ENCODE measurements around the gene BORCS6. TPM values are rescaled to one million over a fixed set of nuclear protein-coding genes. Genes with fewer than 3 reads are reported as not detected.

The BORCS6 gene
- total RNA-seq, 1 experiment from 2014 or later = 7.3 TPM

GRCh38 chr17:8158267-8159031, 31.5 kb downstream of the BORCS6 start:
- no peak for TF ChIP-seq EZH2phosphoT487 (IDR thresholded peaks at IDR 0.05; ENCODE audit: borderline replicate concordance, low read length)
- peak; percentile 73 for TF ChIP-seq CTCF (conservative IDR thresholded peaks at IDR 0.05; ENCODE audit: low read depth, low read length)
- ChIA-PET CTCF (interaction anchor here (0.6 kb wide), 1 partner anchor 61 kb away, joined by 4 read pairs; no protein-coding TSS in a partner anchor), POLR2A (ENCODE audit: unreplicated experiment) (no interaction called here)
- Histone ChIP-seq H3K79me2 (ENCODE audit: low read length) (peaks cover 42% of the 10 kb centered on the region), H3K9me3 (ENCODE audit: low read length) (no peaks in the 10 kb centered on the region), H2AFZ (ENCODE audit: low read length) (no peak overlapping the region), H4K20me1 (ENCODE audit: low read length) (peaks cover 15% of the 10 kb centered on the region; the same call in 1 of the 2 replicates), H3K4me3 (ENCODE audit: low read length) (no peak overlapping the region), H3K27me3 (ENCODE audit: low read length) (no peaks in the 10 kb centered on the region), H3K4me1 (ENCODE audit: insufficient read depth, low read length) (peaks cover 41% of the 10 kb centered on the region), H3K9me2 (replicated peaks; ENCODE audit: low read length) (no peaks in the 10 kb centered on the region), H3K4me2 (ENCODE audit: low read length) (no peak overlapping the region), H3K36me3 (ENCODE audit: low read depth, low read length) (no peaks in the 10 kb centered on the region; the same call in 1 of the 2 replicates), H3K27ac (ENCODE audit: low read length) (no peak overlapping the region), H3F3A (ENCODE audit: low read length, unreplicated experiment) (no peaks in the 10 kb centered on the region), H3K9ac (ENCODE audit: low read length) (no peak overlapping the region)
- no TSS peak for BruUV-seq (replicated peaks)
- ATAC-seq = peak; percentile 17; the same call in 1 of the 2 replicates
- peak; percentile 88 for DNase-seq
- intact Hi-C loops (cut with micrococcal nuclease) = no loop called here

DNA sequence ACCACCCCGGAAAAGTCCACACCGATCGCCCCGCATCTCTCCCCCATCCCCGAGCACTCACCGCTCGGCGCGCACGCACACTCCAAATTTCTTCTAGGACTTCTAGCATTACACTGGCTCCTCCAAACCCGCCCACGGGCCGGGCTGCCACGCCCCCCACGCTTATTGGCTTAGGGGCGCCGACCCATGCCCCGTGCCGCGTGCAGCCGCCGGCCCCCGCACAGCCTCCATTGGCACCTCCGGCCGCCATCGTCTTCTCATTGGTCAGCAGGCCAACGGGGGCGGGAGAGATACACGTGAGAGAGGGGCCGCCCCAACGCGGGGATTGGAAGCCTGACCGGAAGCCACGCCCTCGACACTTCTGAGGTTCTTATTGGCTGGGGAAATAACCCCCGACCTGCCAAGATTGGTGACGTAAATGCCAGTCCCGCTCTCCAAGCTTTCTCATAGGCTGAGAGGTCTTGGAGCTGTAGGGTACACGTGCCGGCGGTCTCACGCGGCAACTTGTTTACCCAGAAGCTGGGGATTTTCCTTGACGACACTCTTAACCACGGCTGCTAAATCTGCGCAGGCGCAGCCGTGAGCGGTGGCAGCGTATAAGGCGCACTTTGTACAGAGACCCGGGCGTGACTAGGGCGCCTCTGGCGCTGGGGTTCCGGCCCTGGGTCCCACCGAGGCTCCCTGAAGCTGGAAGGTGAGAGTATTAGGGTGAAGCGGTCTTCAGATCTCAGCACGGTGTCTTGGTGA, 33.6 kb downstream of the BORCS6 start:
- H3K4me3 ChIP-seq (ENCODE audit: low read length) = peak overlapping the region; percentile 93
- DNase-seq (peak; percentile 99), ATAC-seq (peak; percentile 65)
- peaks cover 42% of the 10 kb centered on the region for H3K4me1 ChIP-seq (ENCODE audit: insufficient read depth, low read length)
- peak overlapping the region; percentile 90 for H3K4me2 ChIP-seq (ENCODE audit: low read length)
- ChIA-PET POLR2A (ENCODE audit: unreplicated experiment) (interaction anchor here (0.6 to 1.0 kb wide), 2 partner anchors 17 to 273 kb away, joined by 3 to 5 read pairs; no protein-coding TSS in a partner anchor), CTCF (no interaction called here)
- peaks cover 12% of the 10 kb centered on the region; the same call in 1 of the 2 replicates for H4K20me1 ChIP-seq (ENCODE audit: low read length)
- peak overlapping the region; percentile 68 for H2AFZ ChIP-seq (ENCODE audit: low read length)
- no TSS peak for BruUV-seq (replicated peaks)
- no peaks in the 10 kb centered on the region; the same call in 1 of the 2 replicates for H3K36me3 ChIP-seq (ENCODE audit: low read depth, low read length)
- no peak for TF ChIP-seq EZH2 (IDR thresholded peaks at IDR 0.05; ENCODE audit: low read length, unreplicated experiment)
- no peaks in the 10 kb centered on the region for H3K9me2 ChIP-seq (replicated peaks; ENCODE audit: low read length)
- no peaks in the 10 kb centered on the region for H3K27me3 ChIP-seq (ENCODE audit: low read length)
- peak overlapping the region; percentile 88 for H3K9ac ChIP-seq (ENCODE audit: low read length)
- H3K27ac ChIP-seq (ENCODE audit: low read length) = peak overlapping the region; percentile 77
- peaks cover 36% of the 10 kb centered on the region for H3K79me2 ChIP-seq (ENCODE audit: low read length)
- no peaks in the 10 kb centered on the region for H3K9me3 ChIP-seq (ENCODE audit: low read length)
- no peaks in the 10 kb centered on the region for H3F3A ChIP-seq (ENCODE audit: low read length, unreplicated experiment)
- intact Hi-C loops (cut with micrococcal nuclease) = loop anchor here (1.0 kb wide), 2 partner anchors 18 to 36 kb away; no protein-coding TSS in a partner anchor

- TF ChIP-seq EZH2 (IDR thresholded peaks at IDR 0.05; ENCODE audit: low read length, unreplicated experiment) = no peak
- peak overlapping the region; percentile 90 for H3K4me2 ChIP-seq (ENCODE audit: low read length)
- intact Hi-C loops (cut with micrococcal nuclease) = loop anchor here (1.0 kb wide), 2 partner anchors 18 to 36 kb away; no protein-coding TSS in a partner anchor
- ChIA-PET CTCF (no interaction called here), POLR2A (ENCODE audit: unreplicated experiment) (interaction anchor here (1.0 kb wide), 1 partner anchor 17 kb away, joined by 5 read pairs; no protein-coding TSS in a partner anchor)
- H3F3A ChIP-seq (ENCODE audit: low read length, unreplicated experiment) = no peaks in the 10 kb centered on the region
- no peaks in the 10 kb centered on the region; the same call in 1 of the 2 replicates for H3K36me3 ChIP-seq (ENCODE audit: low read depth, low read length)
- H3K9me2 ChIP-seq (replicated peaks; ENCODE audit: low read length) = no peaks in the 10 kb centered on the region
- H2AFZ ChIP-seq (ENCODE audit: low read length) = no peak overlapping the region
- H3K27ac ChIP-seq (ENCODE audit: low read length) = peak overlapping the region; percentile 62
- peak overlapping the region; percentile 93 for H3K4me3 ChIP-seq (ENCODE audit: low read length)
- H4K20me1 ChIP-seq (ENCODE audit: low read length) = peaks cover 13% of the 10 kb centered on the region; the same call in 1 of the 2 replicates
- no peaks in the 10 kb centered on the region for H3K9me3 ChIP-seq (ENCODE audit: low read length)
- no peaks in the 10 kb centered on the region for H3K27me3 ChIP-seq (ENCODE audit: low read length)
- peak overlapping the region; percentile 88 for H3K9ac ChIP-seq (ENCODE audit: low read length)
- peaks cover 41% of the 10 kb centered on the region for H3K4me1 ChIP-seq (ENCODE audit: insufficient read depth, low read length)
- ATAC-seq (no peak), DNase-seq (no peak)
- H3K79me2 ChIP-seq (ENCODE audit: low read length) = peaks cover 32% of the 10 kb centered on the region
- BruUV-seq (replicated peaks) = TSS peak; percentile 70
Measured at GRCh38 chr17:8155996-8156245, 34.1 kb downstream of the BORCS6 start.

Data from PC-3 (cell line).